HCT116 (cell line): Measurements from ENCODE around the gene DAPP1. TPM values are rescaled to one million over a fixed set of nuclear protein-coding genes. Genes with fewer than 3 reads are reported as not detected.
A peak's percentile ranks its signal among the peaks of the same experiment; 100 is the strongest.

Source experiments
- ATAC-seq: fragments of 200-7000 bp; cut with Tn5 transposase; 2 replicates; pipeline ENCODE4 v1.9.1; 2020; ENCODE audit warnings: mild to moderate bottlenecking, moderate library complexity
- BruUV-seq: library from RNA; stranded (reverse); fragments of 400-500 nt; replicated peaks from 2 replicates; lab custom pipeline; 2021; lab: Mats Ljungman, UMichigan
- CTCF ChIA-PET: fragments of 300-600 bp; sonication (Branson Sonifier 250); formaldehyde crosslinking; loops from one replicate; lab custom pipeline; 2021; ENCODE audit warnings: antibody characterized with exemption; lab: Charles Lee
- POLR2A ChIA-PET: fragments of 300-600, 350-600 bp; sonication (Branson Sonifier 250); formaldehyde crosslinking; loops from one replicate; lab custom pipeline; 2021; ENCODE audit warnings: antibody characterized with exemption; lab: Charles Lee
- RAD21 ChIA-PET, 2 experiments: fragments of 300-600 bp; sonication (Branson Sonifier 250); formaldehyde crosslinking; loops; one replicate each; lab custom pipeline; 2023; ENCODE audit warnings: low total read pairs in 2 of 2; ENCODE audit not compliant: uncharacterized antibody in 2 of 2, unreplicated experiment in 2 of 2, low non-redundant PET in 1 of 2; lab: Charles Lee
- DNase-seq: peaks from one replicate; pipeline ENCODE4 v3.0.0-alpha.2; 2010; ENCODE audit warnings: low read depth, low spot score
- H2AFZ ChIP-seq: fragments of 200-600 bp; shearing (Covaris generic), sonication (generic); 2 replicates; pipeline ENCODE4 v1.6.1; 2017; ENCODE audit warnings: low read depth, mixed run types, mixed read lengths, antibody characterized with exemption, low read length; ENCODE audit not compliant: poor library complexity, severe bottlenecking
- H3K27ac ChIP-seq: 2 replicates; pipeline ENCODE4 v1.5.1; 2012; ENCODE audit warnings: low read depth, low read length
- H3K27me3 ChIP-seq: fragments of 200-600 bp; sonication (generic); 2 replicates; pipeline ENCODE4 v1.6.1; 2016; ENCODE audit warnings: mixed run types, low read length, mixed read lengths; ENCODE audit not compliant: insufficient read depth
- H3K36me3 ChIP-seq, 2 experiments: fragments of 200-500 bp in 1 of 2; fragments of 200-600 bp in 1 of 2; sonication (Bioruptor generic) in 1 of 2; sonication (generic) in 1 of 2; 2 replicates each; pipeline versions ENCODE4 v1.5.1 to v1.6.1; 2014 to 2016; ENCODE audit warnings: low read length in 2 of 2, inconsistent platforms in 1 of 2, mixed read lengths in 1 of 2, mixed run types in 1 of 2; ENCODE audit not compliant: insufficient read depth in 2 of 2, control insufficient read depth in 1 of 2
- H3K4me1 ChIP-seq, 2 experiments: fragments of 200-600 bp in 1 of 2; sonication (generic) in 1 of 2; 2 replicates each; pipeline versions ENCODE4 v1.5.1 to v1.6.1; 2012 to 2017; ENCODE audit warnings: low read length in 2 of 2, inconsistent platforms in 1 of 2, mild to moderate bottlenecking in 1 of 2, mixed read lengths in 1 of 2, mixed run types in 1 of 2, moderate library complexity in 1 of 2; ENCODE audit not compliant: insufficient read depth in 2 of 2, control insufficient read depth in 1 of 2
- H3K4me2 ChIP-seq: fragments of 200-600 bp; sonication (generic); 2 replicates; pipeline ENCODE4 v1.6.1; 2017; ENCODE audit warnings: mixed run types, low read length, mixed read lengths
- H3K4me3 ChIP-seq, 2 experiments: fragments of 200-600 bp in 1 of 2; sonication (generic) in 1 of 2; replicated peaks in 1 of 2; 2 replicates each; pipeline ENCODE4 v1.5.1; 2011 to 2016; ENCODE audit warnings: low read length in 2 of 2, control low read depth in 1 of 2, low read depth in 1 of 2, mild to moderate bottlenecking in 1 of 2, mixed read lengths in 1 of 2, mixed run types in 1 of 2
- H3K79me2 ChIP-seq: fragments of 200-600 bp; sonication (generic); 2 replicates; pipeline ENCODE4 v1.6.1; 2017; ENCODE audit warnings: mild to moderate bottlenecking, mixed run types, low read length, moderate library complexity, mixed read lengths; ENCODE audit not compliant: insufficient read depth
- H3K9ac ChIP-seq: fragments of 200-600 bp; sonication (generic); 2 replicates; pipeline ENCODE4 v1.6.1; 2016; ENCODE audit warnings: low read length, mixed read lengths
- H3K9me2 ChIP-seq: fragments of 200-600 bp; sonication (generic), shearing (Covaris generic); 2 replicates; pipeline ENCODE4 v1.6.1; 2017; ENCODE audit warnings: mixed run types, mild to moderate bottlenecking, moderate library complexity; ENCODE audit not compliant: insufficient read depth
- H3K9me3 ChIP-seq, 2 experiments: fragments of 200-500 bp in 1 of 2; fragments of 200-600 bp in 1 of 2; sonication (Bioruptor generic) in 1 of 2; sonication (generic) in 1 of 2; 2 replicates each; pipeline ENCODE4 v1.6.1; 2014 to 2017; ENCODE audit warnings: low read length in 2 of 2, mixed read lengths in 2 of 2, inconsistent platforms in 1 of 2, low read depth in 1 of 2, mild to moderate bottlenecking in 1 of 2, mixed run types in 1 of 2, moderate library complexity in 1 of 2; ENCODE audit not compliant: control insufficient read depth in 1 of 2, insufficient read depth in 1 of 2
- H4K20me1 ChIP-seq: fragments of 200-600 bp; sonication (generic), shearing (Covaris generic); 2 replicates; pipeline ENCODE4 v1.6.1; 2017; ENCODE audit warnings: mixed run types, mild to moderate bottlenecking, moderate library complexity; ENCODE audit not compliant: insufficient read depth
- ELF1 ChIP-seq: IDR thresholded peaks from 2 replicates; pipeline ENCODE4 v1.6.1; 2012; ENCODE audit warnings: low read depth, borderline replicate concordance
- EZH2 ChIP-seq: fragments of 200-600 bp; sonication (generic); IDR thresholded peaks from 2 replicates; pipeline ENCODE4 v1.6.1; 2017; ENCODE audit warnings: antibody characterized with exemption, mixed run types
- EZH2phosphoT487 ChIP-seq: fragments of 200-600 bp; IDR thresholded peaks from 2 replicates; pipeline ENCODE4 v1.6.1; 2018; ENCODE audit warnings: antibody characterized with exemption, borderline replicate concordance
- FOSL1 ChIP-seq: IDR thresholded peaks from 2 replicates; pipeline ENCODE4 v1.6.1; 2012; ENCODE audit warnings: low read depth
- JUND ChIP-seq: IDR thresholded peaks from 2 replicates; pipeline ENCODE4 v1.6.1; 2012
- POLR2A ChIP-seq: IDR thresholded peaks from 2 replicates; pipeline ENCODE4 v1.7.0; 2011; ENCODE audit warnings: borderline replicate concordance; ENCODE audit not compliant: insufficient read depth, insufficient read length; ENCODE audit errors: extremely low read depth
- POLR2AphosphoS5 ChIP-seq: IDR thresholded peaks from 2 replicates; pipeline ENCODE4 v1.6.1; 2011; ENCODE audit warnings: mild to moderate bottlenecking, low read depth, low read length, moderate library complexity
- RAD21 ChIP-seq: IDR thresholded peaks from 2 replicates; pipeline ENCODE4 v1.6.1; 2012; ENCODE audit warnings: low read depth, mild to moderate bottlenecking
- SIN3A ChIP-seq: IDR thresholded peaks from 2 replicates; pipeline ENCODE4 v1.6.1; 2012; ENCODE audit warnings: low read depth
- SP1 ChIP-seq: IDR thresholded peaks from 2 replicates; pipeline ENCODE4 v1.6.1; 2012; ENCODE audit warnings: low read depth
- SRF ChIP-seq: IDR thresholded peaks from 2 replicates; pipeline ENCODE4 v1.6.1; 2012; ENCODE audit warnings: low read depth
- TCF7L2 ChIP-seq: IDR thresholded peaks from 2 replicates; pipeline ENCODE4 v1.7.0; 2011; ENCODE audit warnings: borderline replicate concordance, inconsistent platforms; ENCODE audit not compliant: insufficient read depth, insufficient read length; ENCODE audit errors: extremely low read depth
- YY1 ChIP-seq: IDR thresholded peaks from 2 replicates; pipeline ENCODE4 v1.6.1; 2011; ENCODE audit warnings: low read length, low read depth, moderate library complexity, mild to moderate bottlenecking; ENCODE audit not compliant: insufficient replicate concordance; ENCODE audit errors: extremely low read depth
- ZFX ChIP-seq: fragments of 450-650 bp; IDR thresholded peaks from 2 replicates; pipeline ENCODE4 v1.6.1; 2017
- ZNF274 ChIP-seq: fragments of 200-500 bp; sonication (Bioruptor generic); IDR thresholded peaks from 2 replicates; pipeline ENCODE4 v1.6.1; 2014; ENCODE audit warnings: mild to moderate bottlenecking, low read depth, low read length, inconsistent platforms
- intact Hi-C: fragments of 100-400 bp; cut with micrococcal nuclease; formaldehyde crosslinking; loops from 2 replicates; pipeline ENCODE4 v1.10.0; 2022
- total RNA-seq: library from RNA; stranded (reverse); gene quantifications from one replicate; pipeline ENCODE4 v1.2.1, GENCODE V29; 2021; ENCODE audit not compliant: unreplicated experiment
- TF ChIP-seq, protein P1 (sequence below): IDR thresholded peaks from 2 replicates; pipeline ENCODE4 v1.6.1; 2011; ENCODE audit warnings: mild to moderate bottlenecking, low read length, moderate library complexity; ENCODE audit not compliant: insufficient replicate concordance; ENCODE audit errors: extremely low read depth
- TF ChIP-seq, protein P2 (sequence below), 3 experiments: fragments of 200-600 bp in 1 of 3; sonication (generic) in 1 of 3; IDR thresholded peaks in 2 of 3; conservative IDR thresholded peaks in 1 of 3; 2 replicates each; pipeline ENCODE4 v1.5.1; 2012 to 2017; ENCODE audit warnings: low read depth in 2 of 3, low read length in 2 of 3, antibody characterized with exemption in 1 of 3, borderline replicate concordance in 1 of 3, control low read depth in 1 of 3, mild to moderate bottlenecking in 1 of 3, mixed read lengths in 1 of 3, mixed run types in 1 of 3, moderate library complexity in 1 of 3; ENCODE audit not compliant: insufficient read depth in 1 of 3
- TF ChIP-seq, protein P3 (sequence below): IDR thresholded peaks from 2 replicates; pipeline ENCODE4 v1.6.1; 2012

DAPP1 gene
- total RNA-seq, 1 experiment from 2014 or later = 0.76 TPM

DNA sequence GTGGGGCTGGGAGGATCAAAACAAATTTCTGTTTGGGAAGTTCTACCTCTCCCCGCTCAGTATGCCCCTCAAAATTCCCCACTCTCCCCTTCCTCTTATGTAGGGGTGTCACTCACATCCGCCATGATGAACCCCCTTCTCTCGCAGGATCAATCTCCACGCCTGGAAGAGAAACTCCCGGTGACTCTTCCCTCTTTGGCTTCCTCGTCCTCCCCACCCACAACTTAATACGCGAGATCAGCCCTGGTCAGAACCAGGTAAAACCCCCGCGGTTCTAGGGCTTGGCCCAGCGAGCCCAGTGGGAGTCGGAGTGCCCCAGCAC is 77.2 kb downstream of the DAPP1 start:
- peaks cover 33% of the 10 kb centered on the region for H3K79me2 ChIP-seq
- POLR2A ChIA-PET = interaction anchor here (1.4 to 1.6 kb wide), 2 partner anchors 48 to 57 kb away, joined by 3 to 8 read pairs; partner anchors contain the start of gene H2AZ1
- CTCF ChIA-PET = interaction anchor here (1.0 to 1.6 kb wide), 3 partner anchors 8 to 330 kb away, joined by 3 to 8 read pairs (median 6); partner anchors contain the start of gene TRMT10A

More for the DNA sequence above, 77.2 kb downstream of the DAPP1 start:
- Histone ChIP-seq H3K4me2 (peak overlapping the region; percentile 91), H3K9ac (peak overlapping the region; percentile 63), H3K4me3 (peak overlapping the region; percentile 76 to 81), H3K27ac (peak overlapping the region; percentile 31), H3K9me2 (no peaks in the 10 kb centered on the region), H3K27me3 (no peaks in the 10 kb centered on the region), H3K4me1 (peaks cover 4 to 18% of the 10 kb centered on the region in 2 experiments; a peak in 3 of 4 replicates), H4K20me1 (no peaks in the 10 kb centered on the region), H3K36me3 (no peaks in the 10 kb centered on the region; a peak in 1 of 4 replicates), H3K9me3 (no peaks in the 10 kb centered on the region), H2AFZ (no peak overlapping the region)
- RAD21 ChIA-PET = no interaction called here
- TF ChIP-seq EZH2phosphoT487 (no peak), SP1 (no peak), FOSL1 (no peak), RAD21 (no peak), ZFX (no peak), YY1 (no peak), EZH2 (no peak), ZNF274 (no peak), JUND (no peak), POLR2A (no peak), POLR2AphosphoS5 (no peak), ELF1 (no peak), SIN3A (no peak), SRF (no peak), TCF7L2 (no peak)
- TF ChIP-seq, protein P1, sequence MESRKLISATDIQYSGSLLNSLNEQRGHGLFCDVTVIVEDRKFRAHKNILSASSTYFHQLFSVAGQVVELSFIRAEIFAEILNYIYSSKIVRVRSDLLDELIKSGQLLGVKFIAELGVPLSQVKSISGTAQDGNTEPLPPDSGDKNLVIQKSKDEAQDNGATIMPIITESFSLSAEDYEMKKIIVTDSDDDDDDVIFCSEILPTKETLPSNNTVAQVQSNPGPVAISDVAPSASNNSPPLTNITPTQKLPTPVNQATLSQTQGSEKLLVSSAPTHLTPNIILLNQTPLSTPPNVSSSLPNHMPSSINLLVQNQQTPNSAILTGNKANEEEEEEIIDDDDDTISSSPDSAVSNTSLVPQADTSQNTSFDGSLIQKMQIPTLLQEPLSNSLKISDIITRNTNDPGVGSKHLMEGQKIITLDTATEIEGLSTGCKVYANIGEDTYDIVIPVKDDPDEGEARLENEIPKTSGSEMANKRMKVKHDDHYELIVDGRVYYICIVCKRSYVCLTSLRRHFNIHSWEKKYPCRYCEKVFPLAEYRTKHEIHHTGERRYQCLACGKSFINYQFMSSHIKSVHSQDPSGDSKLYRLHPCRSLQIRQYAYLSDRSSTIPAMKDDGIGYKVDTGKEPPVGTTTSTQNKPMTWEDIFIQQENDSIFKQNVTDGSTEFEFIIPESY = no peak
- TF ChIP-seq, protein P2, sequence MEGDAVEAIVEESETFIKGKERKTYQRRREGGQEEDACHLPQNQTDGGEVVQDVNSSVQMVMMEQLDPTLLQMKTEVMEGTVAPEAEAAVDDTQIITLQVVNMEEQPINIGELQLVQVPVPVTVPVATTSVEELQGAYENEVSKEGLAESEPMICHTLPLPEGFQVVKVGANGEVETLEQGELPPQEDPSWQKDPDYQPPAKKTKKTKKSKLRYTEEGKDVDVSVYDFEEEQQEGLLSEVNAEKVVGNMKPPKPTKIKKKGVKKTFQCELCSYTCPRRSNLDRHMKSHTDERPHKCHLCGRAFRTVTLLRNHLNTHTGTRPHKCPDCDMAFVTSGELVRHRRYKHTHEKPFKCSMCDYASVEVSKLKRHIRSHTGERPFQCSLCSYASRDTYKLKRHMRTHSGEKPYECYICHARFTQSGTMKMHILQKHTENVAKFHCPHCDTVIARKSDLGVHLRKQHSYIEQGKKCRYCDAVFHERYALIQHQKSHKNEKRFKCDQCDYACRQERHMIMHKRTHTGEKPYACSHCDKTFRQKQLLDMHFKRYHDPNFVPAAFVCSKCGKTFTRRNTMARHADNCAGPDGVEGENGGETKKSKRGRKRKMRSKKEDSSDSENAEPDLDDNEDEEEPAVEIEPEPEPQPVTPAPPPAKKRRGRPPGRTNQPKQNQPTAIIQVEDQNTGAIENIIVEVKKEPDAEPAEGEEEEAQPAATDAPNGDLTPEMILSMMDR (IDR thresholded peaks at IDR 0.05 in 2 of 3, conservative IDR thresholded peaks at IDR 0.05 in 1 of 3; ENCODE audit: borderline replicate concordance in 1 of 3, insufficient read depth in 1 of 3, low read depth in 2 of 3, low read length in 2 of 3) = no peak
- TF ChIP-seq, protein P3, sequence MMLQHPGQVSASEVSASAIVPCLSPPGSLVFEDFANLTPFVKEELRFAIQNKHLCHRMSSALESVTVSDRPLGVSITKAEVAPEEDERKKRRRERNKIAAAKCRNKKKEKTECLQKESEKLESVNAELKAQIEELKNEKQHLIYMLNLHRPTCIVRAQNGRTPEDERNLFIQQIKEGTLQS = no peak
- DNase-seq (no peak), ATAC-seq (no peak)
- intact Hi-C loops = loop anchor here (5.0 kb wide), 1 partner anchor 54 kb away; the partner anchor contains the start of gene DNAJB14
- no TSS peak for BruUV-seq
